GM18511 (cell line): ENCODE data around the gene MAST4.
"Not testable (repeated sequence)": the region's sequence is repeated elsewhere in the genome, so short reads cannot be mapped to it uniquely, and the experiment has no call there.

Source experiments
- ATAC-seq: cut with Tn5 transposase; IDR thresholded peaks from one replicate; pipeline ENCODE4 v1.9.1; 2021; ENCODE audit warnings: mild to moderate bottlenecking, moderate library complexity; ENCODE audit not compliant: unreplicated experiment

The MAST4 gene

GRCh38 chr5:66805514-66806430, 209.6 kb downstream of the MAST4 start:
- ATAC-seq = no peak

- no peak for ATAC-seq
These were observed 211.6 kb downstream of the MAST4 start for GRCh38 chr5:66807743-66808142.

GRCh38 chr5:66808663-66809062, 212.5 kb downstream of the MAST4 start:
- no peak for ATAC-seq

GRCh38 chr5:66810151-66810550, 214.0 kb downstream of the MAST4 start:
- ATAC-seq = no peak

GRCh38 chr5:66810848-66811261, 214.7 kb downstream of the MAST4 start:
- ATAC-seq = no peak

GRCh38 chr5:66812291-66812690, 216.1 kb downstream of the MAST4 start:
- no peak for ATAC-seq

GRCh38 chr5:66813306-66813705, 217.1 kb downstream of the MAST4 start:
- no peak for ATAC-seq

GRCh38 chr5:66814146-66814991, 218.2 kb downstream of the MAST4 start:
- ATAC-seq = peak; percentile 73

GRCh38 chr5:66818304-66818934, 222.2 kb downstream of the MAST4 start:
- ATAC-seq = no peak

- no peak for ATAC-seq
These were observed 222.7 kb downstream of the MAST4 start for GRCh38 chr5:66818935-66819328.

- no peak for ATAC-seq
These were observed 224.5 kb downstream of the MAST4 start for GRCh38 chr5:66820630-66821207.

- no peak for ATAC-seq
These were observed 225.7 kb downstream of the MAST4 start for GRCh38 chr5:66821688-66822429.

- ATAC-seq = not testable (repeated sequence)
These were observed 226.7 kb downstream of the MAST4 start for GRCh38 chr5:66822906-66823305.

- no peak for ATAC-seq
These were observed 228.3 kb downstream of the MAST4 start for GRCh38 chr5:66824476-66824875.

GRCh38 chr5:66826263-66826662, 230.1 kb downstream of the MAST4 start:
- ATAC-seq = no peak

- ATAC-seq = no peak
These were observed 230.5 kb downstream of the MAST4 start for GRCh38 chr5:66826696-66827095.

- ATAC-seq = peak; percentile 28
These were observed 231.9 kb downstream of the MAST4 start for GRCh38 chr5:66828046-66828547.

GRCh38 chr5:66828548-66829357, 232.6 kb downstream of the MAST4 start:
- peak; percentile 91 for ATAC-seq

- ATAC-seq = no peak
These were observed 233.1 kb downstream of the MAST4 start for GRCh38 chr5:66829358-66829674.
